ENCODE measurements around the gene APBA2. TPM values are rescaled to one million over a fixed set of nuclear protein-coding genes. Genes with fewer than 3 reads are reported as not detected.

The APBA2 gene
- total RNA-seq, 1 donor from 2014 or later, result 19.6 TPM

DNA sequence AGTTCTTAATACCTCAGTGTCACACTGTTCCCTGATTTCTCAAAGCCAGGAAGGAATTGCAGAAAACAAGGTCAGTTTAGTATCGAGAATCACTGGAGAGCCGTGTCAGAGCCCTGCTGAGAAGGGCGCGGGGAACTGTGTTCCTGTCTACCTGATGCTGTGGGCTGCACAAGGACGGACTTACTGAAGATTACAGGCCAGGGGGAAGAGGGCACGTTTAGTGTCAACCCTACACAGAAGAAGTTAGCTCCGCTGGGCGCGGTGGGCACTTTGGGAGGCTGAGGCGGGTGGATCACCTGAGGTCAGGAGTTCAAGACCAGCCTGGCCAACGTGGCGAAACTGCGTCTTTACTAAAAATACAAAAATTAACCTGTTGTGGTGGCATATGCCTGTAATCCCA, 104.1 kb downstream of the APBA2 start:
- Histone ChIP-seq H3K9me3 (no peaks in the 10 kb centered on the region), H3K4me1 (no peaks in the 10 kb centered on the region), H3K36me3 (no peaks in the 10 kb centered on the region), H3K4me3 (no peak overlapping the region), H3K27me3 (no peaks in the 10 kb centered on the region), H3K27ac (no peak overlapping the region)
- DNase-seq (ENCODE audit: extremely low spot score in 2 of 2), result no peak
- TF ChIP-seq, protein P1, sequence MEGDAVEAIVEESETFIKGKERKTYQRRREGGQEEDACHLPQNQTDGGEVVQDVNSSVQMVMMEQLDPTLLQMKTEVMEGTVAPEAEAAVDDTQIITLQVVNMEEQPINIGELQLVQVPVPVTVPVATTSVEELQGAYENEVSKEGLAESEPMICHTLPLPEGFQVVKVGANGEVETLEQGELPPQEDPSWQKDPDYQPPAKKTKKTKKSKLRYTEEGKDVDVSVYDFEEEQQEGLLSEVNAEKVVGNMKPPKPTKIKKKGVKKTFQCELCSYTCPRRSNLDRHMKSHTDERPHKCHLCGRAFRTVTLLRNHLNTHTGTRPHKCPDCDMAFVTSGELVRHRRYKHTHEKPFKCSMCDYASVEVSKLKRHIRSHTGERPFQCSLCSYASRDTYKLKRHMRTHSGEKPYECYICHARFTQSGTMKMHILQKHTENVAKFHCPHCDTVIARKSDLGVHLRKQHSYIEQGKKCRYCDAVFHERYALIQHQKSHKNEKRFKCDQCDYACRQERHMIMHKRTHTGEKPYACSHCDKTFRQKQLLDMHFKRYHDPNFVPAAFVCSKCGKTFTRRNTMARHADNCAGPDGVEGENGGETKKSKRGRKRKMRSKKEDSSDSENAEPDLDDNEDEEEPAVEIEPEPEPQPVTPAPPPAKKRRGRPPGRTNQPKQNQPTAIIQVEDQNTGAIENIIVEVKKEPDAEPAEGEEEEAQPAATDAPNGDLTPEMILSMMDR (IDR thresholded peaks at IDR 0.05), result no peak
- TF ChIP-seq POLR2AphosphoS5 (IDR thresholded peaks at IDR 0.05; ENCODE audit: insufficient read depth in 1 of 2, low read depth in 1 of 2) (no peak), POLR2A (IDR thresholded peaks at IDR 0.05) (no peak)
- intact Hi-C loops (cut with DNase I), result loop anchor here (5.0 kb wide), 1 partner anchor 52 kb away; no protein-coding TSS in a partner anchor

DNA sequence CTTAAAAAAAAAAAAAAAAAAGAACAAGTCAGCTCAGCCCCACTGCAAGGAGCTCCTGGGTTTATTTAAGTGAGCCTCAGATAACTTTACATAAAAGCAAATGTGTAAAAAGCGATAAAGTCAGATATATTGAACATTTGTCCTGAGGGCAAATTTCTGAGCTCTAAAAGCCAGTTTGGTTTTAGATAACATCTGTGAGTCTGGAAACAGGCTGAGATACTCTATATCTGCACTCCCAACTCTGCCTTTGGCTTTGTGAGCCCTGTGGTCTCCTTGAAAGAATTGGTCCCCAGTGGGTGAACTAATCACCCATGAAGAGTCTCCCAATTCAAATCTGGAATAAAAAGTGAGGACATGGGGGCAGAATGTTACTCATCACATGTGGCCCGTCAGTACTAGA, 104.6 kb downstream of the APBA2 start:
- TF ChIP-seq POLR2AphosphoS5 (IDR thresholded peaks at IDR 0.05; ENCODE audit: insufficient read depth in 1 of 2, low read depth in 1 of 2) (no peak), POLR2A (IDR thresholded peaks at IDR 0.05) (no peak)
- TF ChIP-seq, protein P1 (IDR thresholded peaks at IDR 0.05), result no peak
- intact Hi-C loops (cut with DNase I), result loop anchor here (5.0 kb wide), 1 partner anchor 52 kb away; no protein-coding TSS in a partner anchor
- no peak for DNase-seq (ENCODE audit: extremely low spot score in 2 of 2)

DNA sequence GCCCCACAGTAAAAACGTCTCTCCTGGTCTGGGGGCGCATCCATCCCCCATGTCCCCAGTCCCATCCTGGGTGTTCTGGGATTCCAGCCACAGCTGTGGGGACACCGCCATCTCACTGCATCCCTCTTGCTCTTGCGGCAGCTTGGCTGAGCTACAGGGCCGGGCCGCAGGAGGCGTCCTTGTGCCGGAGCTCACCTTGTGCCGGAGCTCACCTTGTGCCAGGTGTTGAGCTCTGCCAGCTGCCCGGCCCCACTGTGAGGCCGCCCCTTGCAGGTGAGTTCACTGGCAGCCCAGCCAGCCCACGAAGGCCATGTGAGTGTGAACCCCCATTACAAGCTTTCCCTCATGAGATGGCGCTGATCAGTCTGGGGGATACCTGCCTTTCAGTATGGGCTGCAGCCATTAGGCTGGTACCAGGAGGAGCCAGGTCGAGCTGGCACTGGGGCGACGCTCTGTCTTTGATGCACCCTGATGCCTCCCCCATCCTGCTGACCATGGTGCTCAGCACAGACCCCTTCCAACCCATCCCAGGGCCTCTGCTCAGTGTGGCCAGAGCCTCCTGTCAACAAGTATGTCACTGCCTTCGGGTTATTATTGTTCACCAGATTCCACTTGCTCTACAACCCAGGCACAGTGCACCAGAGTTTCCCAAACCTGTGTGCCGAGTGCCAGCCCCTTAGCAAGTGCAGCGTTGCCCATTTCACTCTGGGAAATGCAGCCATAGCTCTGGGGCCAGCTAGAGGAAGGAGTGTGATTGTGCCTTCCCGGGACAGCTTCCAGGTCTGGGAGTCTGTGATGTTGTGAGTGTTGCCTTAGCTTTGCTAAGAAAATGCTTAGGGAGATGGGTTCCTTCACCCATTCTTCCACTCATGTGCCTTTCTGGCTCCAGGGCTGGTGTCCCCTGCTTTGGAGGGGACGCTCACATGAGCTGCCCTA, 105.7 kb downstream of the APBA2 start:
- H3K36me3 ChIP-seq, result no peaks in the 10 kb centered on the region
- H3K9me3 ChIP-seq, result no peaks in the 10 kb centered on the region
- peak in 1 of 2 donors; percentile 72 for DNase-seq (ENCODE audit: extremely low spot score in 2 of 2)
- no peaks in the 10 kb centered on the region for H3K4me1 ChIP-seq
- H3K27me3 ChIP-seq, result no peaks in the 10 kb centered on the region
- intact Hi-C loops (cut with DNase I), result loop anchor here (5.0 kb wide), 1 partner anchor 51 kb away; no protein-coding TSS in a partner anchor
- no peak for TF ChIP-seq POLR2A (IDR thresholded peaks at IDR 0.05)
- TF ChIP-seq POLR2AphosphoS5 (IDR thresholded peaks at IDR 0.05; ENCODE audit: insufficient read depth in 1 of 2, low read depth in 1 of 2), result no peak
- TF ChIP-seq, protein P1 (IDR thresholded peaks at IDR 0.05), result no peak
- no peak overlapping the region for H3K27ac ChIP-seq
- H3K4me3 ChIP-seq, result no peak overlapping the region

More for the DNA sequence above, 104.6 kb downstream of the APBA2 start:
- no peak overlapping the region for H3K27ac ChIP-seq
- no peaks in the 10 kb centered on the region for H3K4me1 ChIP-seq
- no peaks in the 10 kb centered on the region for H3K9me3 ChIP-seq
- H3K36me3 ChIP-seq, result no peaks in the 10 kb centered on the region
- no peaks in the 10 kb centered on the region for H3K27me3 ChIP-seq
- no peak overlapping the region for H3K4me3 ChIP-seq

DNA sequence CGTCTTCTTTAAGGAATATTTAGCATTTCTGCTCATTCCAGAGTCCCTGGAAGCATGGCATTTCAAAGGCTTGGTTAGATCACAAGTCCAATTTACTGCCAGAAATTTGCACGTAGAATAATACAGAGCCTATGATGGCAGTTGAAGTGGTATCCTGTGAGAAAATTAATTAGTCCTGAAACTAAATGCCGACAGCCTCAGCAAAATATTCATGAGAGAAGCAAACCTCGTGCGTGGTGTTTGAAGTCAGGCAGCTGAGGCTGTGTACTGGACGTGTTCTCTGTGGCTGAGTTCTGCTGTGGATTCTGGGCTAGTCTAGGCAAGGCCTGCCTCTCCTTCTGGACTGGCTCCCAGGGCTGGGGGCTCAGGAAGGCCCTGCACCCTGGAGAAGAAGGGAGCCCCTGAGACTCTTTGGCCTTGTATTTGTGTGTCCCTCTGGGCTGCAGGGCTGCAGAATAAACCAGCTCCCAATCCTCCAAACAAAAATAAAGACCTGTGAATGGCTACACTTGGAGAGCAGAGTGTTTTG, 106.6 kb downstream of the APBA2 start:
- no peak overlapping the region for H3K27ac ChIP-seq
- intact Hi-C loops (cut with DNase I), result loop anchor here (5.0 kb wide), 1 partner anchor 50 kb away; no protein-coding TSS in a partner anchor
- no peaks in the 10 kb centered on the region for H3K27me3 ChIP-seq
- no peaks in the 10 kb centered on the region for H3K9me3 ChIP-seq
- TF ChIP-seq POLR2A (IDR thresholded peaks at IDR 0.05) (no peak), POLR2AphosphoS5 (IDR thresholded peaks at IDR 0.05; ENCODE audit: insufficient read depth in 1 of 2, low read depth in 1 of 2) (no peak)
- TF ChIP-seq, protein P1 (IDR thresholded peaks at IDR 0.05), result no peak
- H3K4me3 ChIP-seq, result no peak overlapping the region
- no peaks in the 10 kb centered on the region for H3K4me1 ChIP-seq
- no peaks in the 10 kb centered on the region for H3K36me3 ChIP-seq
- DNase-seq (ENCODE audit: extremely low spot score in 2 of 2), result peak in 1 of 2 donors; percentile 80
